Measurements from ENCODE around the gene CDYL2. TPM values are rescaled to one million over a fixed set of nuclear protein-coding genes. Genes with fewer than 3 reads are reported as not detected.

The CDYL2 gene
- total and polyA plus RNA-seq, 8 donors, result 4.6 to 16.0 (median 5.7) TPM

DNA sequence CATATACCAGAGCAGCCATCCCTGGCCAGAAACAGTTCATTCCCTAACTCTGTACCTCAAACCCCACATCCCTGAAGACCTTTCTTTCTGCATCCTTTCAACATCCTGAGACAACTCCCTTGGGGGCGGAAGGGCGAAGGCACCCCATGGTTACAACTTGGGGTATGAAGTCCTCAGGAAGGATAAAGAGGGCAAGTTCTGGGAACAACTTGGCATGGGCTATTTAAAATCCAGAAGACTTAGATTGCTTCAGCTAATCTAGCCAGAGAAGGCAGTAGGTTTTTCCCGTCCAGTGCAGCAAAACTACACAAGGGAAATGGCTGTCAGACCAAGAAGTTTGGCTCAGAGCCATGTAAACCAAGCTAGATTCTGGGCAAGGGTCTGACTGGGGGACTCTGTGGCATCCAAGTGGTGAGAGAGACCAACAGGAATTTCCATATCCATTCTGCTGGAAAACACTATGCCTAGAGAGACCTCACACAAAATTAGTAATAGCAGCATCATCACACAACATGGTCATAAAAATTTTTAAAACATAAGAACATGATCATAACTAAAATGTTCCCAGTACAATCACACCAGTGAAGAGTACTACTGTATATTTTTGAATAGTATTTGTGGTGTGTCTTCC lies 113.2 kb downstream of the CDYL2 start:
- TF ChIP-seq, protein P1, sequence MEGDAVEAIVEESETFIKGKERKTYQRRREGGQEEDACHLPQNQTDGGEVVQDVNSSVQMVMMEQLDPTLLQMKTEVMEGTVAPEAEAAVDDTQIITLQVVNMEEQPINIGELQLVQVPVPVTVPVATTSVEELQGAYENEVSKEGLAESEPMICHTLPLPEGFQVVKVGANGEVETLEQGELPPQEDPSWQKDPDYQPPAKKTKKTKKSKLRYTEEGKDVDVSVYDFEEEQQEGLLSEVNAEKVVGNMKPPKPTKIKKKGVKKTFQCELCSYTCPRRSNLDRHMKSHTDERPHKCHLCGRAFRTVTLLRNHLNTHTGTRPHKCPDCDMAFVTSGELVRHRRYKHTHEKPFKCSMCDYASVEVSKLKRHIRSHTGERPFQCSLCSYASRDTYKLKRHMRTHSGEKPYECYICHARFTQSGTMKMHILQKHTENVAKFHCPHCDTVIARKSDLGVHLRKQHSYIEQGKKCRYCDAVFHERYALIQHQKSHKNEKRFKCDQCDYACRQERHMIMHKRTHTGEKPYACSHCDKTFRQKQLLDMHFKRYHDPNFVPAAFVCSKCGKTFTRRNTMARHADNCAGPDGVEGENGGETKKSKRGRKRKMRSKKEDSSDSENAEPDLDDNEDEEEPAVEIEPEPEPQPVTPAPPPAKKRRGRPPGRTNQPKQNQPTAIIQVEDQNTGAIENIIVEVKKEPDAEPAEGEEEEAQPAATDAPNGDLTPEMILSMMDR (IDR thresholded peaks at IDR 0.05), result no peak
- Histone ChIP-seq H3K4me3 (no peak overlapping the region), H3K9me3 (no peaks in the 10 kb centered on the region), H3K27me3 (no peaks in the 10 kb centered on the region), H3K27ac (no peak overlapping the region), H3K4me1 (no peaks in the 10 kb centered on the region), H3K36me3 (no peaks in the 10 kb centered on the region)
- DNase-seq (no peak), ATAC-seq (no peak)
- intact Hi-C loops (cut with DNase I), result no loop called here

DNA sequence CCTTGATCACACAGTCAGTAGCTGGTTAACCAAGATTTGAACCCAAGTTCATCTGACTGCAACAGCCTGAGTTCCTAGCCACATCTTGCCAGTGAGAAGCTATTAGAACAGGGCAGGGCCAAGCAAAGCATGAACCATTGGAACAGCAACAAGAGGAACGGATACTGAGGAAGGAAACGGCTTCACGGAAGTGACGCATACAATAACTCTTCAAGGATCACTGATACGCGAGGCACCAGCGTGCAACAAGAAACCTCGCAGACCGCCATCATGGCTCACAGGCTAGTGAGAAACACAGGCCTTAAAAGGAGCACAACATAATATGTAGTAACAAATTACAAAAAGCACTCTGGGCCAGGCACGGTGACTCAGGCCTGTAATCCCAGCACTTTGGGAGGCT lies 114.9 kb downstream of the CDYL2 start:
- no peak overlapping the region for H3K4me3 ChIP-seq
- no peaks in the 10 kb centered on the region for H3K27me3 ChIP-seq
- DNase-seq (no peak), ATAC-seq (no peak)
- TF ChIP-seq, protein P1 (IDR thresholded peaks at IDR 0.05), result no peak
- peaks cover 0 to 5% of the 10 kb centered on the region in 2 donors for H3K36me3 ChIP-seq
- H3K9me3 ChIP-seq, result no peaks in the 10 kb centered on the region
- H3K27ac ChIP-seq, result no peak overlapping the region
- H3K4me1 ChIP-seq, result no peaks in the 10 kb centered on the region
- intact Hi-C loops (cut with DNase I), result no loop called here

DNA sequence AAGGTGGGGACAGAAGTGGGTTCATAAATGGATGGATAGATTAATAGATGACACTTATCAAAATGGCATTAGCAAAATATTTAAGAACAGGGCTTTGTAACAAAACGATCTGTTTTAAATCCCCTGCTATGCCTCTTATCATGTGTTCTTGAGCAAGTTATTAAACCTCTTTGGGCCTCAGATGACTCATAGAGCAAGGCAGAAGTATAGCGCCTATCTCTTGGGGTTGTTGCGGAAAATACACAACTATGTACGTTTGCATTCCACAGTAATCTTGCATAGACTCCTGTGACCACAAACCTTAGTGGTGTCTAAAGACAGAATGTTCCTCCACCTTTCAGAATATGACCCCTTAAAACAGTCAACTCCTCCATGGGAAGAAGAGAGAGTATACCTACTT lies 116.8 kb downstream of the CDYL2 start:
- intact Hi-C loops (cut with DNase I), result no loop called here
- Histone ChIP-seq H3K4me3 (no peak overlapping the region), H3K27me3 (no peaks in the 10 kb centered on the region), H3K36me3 (peaks cover 0 to 14% of the 10 kb centered on the region in 2 donors), H3K4me1 (no peaks in the 10 kb centered on the region), H3K27ac (no peak overlapping the region), H3K9me3 (no peaks in the 10 kb centered on the region)
- TF ChIP-seq, protein P1 (IDR thresholded peaks at IDR 0.05), result no peak
- no peak for ATAC-seq
- no peak for DNase-seq

DNA sequence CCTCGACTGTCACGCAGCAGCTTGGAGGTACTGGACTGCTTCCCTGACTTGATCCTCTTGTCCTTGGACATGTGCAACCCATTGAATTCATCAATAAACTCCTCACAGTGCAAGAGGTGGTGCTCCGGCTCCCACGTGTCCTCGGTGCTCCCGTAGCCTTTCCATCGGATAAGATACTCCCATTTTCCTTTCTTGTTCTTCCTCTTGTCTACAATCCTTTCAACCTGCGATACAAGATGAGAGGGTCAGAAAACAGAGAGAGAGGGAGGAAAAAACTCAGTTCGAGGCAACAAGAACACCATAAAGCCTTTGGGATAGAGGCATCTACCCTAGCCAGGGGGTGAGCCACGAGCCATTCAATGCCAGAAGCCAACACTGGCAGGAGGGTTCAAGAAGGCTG lies 119.5 kb downstream of the CDYL2 start:
- no peaks in the 10 kb centered on the region for H3K4me1 ChIP-seq
- ATAC-seq (no peak), DNase-seq (no peak)
- peaks cover 0 to 14% of the 10 kb centered on the region in 2 donors for H3K36me3 ChIP-seq
- intact Hi-C loops (cut with DNase I), result no loop called here
- H3K27ac ChIP-seq, result no peak overlapping the region
- H3K27me3 ChIP-seq, result no peaks in the 10 kb centered on the region
- H3K4me3 ChIP-seq, result no peak overlapping the region
- TF ChIP-seq, protein P1 (IDR thresholded peaks at IDR 0.05), result no peak
- H3K9me3 ChIP-seq, result no peaks in the 10 kb centered on the region

DNA sequence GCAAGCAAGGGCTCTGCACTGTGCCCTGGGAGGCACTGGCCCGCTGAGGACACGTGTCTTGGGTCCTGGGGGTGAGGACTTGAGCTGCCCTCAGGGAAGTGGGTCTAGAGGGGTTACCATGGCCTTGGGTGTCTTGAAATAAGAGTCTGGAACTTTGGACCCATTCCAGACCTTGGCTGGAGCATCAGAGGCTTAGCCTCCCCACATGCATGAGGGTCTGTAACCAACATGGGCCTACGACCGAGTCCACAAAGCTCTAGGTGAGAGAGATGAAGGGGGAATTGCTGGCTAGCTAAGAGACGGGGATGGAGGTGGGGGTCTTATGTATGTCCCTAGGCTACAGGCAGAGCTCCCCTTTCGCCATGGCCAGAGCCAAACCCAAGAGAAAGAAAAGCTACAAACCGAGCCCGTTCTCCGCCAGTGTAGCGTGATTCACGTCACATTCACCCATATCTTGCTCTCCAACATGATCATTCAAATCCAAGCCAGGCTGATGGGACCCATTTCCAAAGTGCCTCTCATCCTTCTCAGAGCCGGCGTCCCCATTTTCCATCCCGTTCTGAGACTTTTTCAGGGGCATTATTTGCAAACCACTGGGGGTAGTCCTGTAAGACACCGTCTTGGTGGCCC lies 120.1 kb downstream of the CDYL2 start:
- Histone ChIP-seq H3K27me3 (no peaks in the 10 kb centered on the region), H3K9me3 (no peaks in the 10 kb centered on the region), H3K27ac (no peak overlapping the region), H3K36me3 (peaks cover 0 to 14% of the 10 kb centered on the region in 2 donors), H3K4me3 (no peak overlapping the region), H3K4me1 (no peaks in the 10 kb centered on the region)
- intact Hi-C loops (cut with DNase I), result no loop called here
- ATAC-seq (no peak), DNase-seq (no peak)
- TF ChIP-seq, protein P1 (IDR thresholded peaks at IDR 0.05), result no peak
